ENCODE results near the gene SLCO3A1. TPM values are rescaled to one million over a fixed set of nuclear protein-coding genes. Genes with fewer than 3 reads are reported as not detected.

Gene SLCO3A1
- total RNA-seq, 2 experiments from 2014 or later = 29.5 to 30.4 TPM

DNA sequence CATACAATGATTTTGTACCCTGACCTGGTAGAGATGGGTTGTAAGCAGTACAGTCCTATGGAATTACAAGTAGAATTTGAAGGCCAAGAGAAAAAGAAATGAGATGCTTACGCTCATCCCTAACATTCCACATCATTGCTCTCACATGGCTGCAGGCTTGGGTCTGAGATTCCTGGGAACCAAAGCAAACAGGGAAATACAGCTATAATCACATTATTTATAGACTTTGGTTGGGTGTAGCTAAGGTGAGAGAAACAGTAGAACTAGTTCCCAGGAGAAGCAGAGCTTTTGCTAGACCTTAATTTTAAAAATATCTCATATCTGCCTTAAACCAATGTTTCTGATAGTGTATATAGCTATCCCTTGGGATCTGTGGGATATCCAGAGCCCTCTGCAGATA lies 51.4 kb downstream of the SLCO3A1 start:
- Histone ChIP-seq H3K4me1 (ENCODE audit: insufficient read depth, low read length) (peaks cover 10% of the 10 kb centered on the region), H3K9me3 (ENCODE audit: control insufficient read depth in 1 of 2, insufficient read depth in 1 of 2, low read length in 2 of 2) (peaks cover 0 to 19% of the 10 kb centered on the region in 2 experiments), H3K27ac (ENCODE audit: low read depth in 1 of 2, low read length in 2 of 2) (no peak overlapping the region), H3K36me3 (ENCODE audit: insufficient read depth, low read length) (no peaks in the 10 kb centered on the region), H3K27me3 (ENCODE audit: control insufficient read depth in 1 of 2, insufficient read depth in 2 of 2, low read length in 2 of 2) (no peaks in the 10 kb centered on the region), H3K4me3 (ENCODE audit: low read length) (no peak overlapping the region)
- intact Hi-C loops (cut with DNase I, micrococcal nuclease) = no loop called here
- ATAC-seq (ENCODE audit: poor library complexity) (no peak), DNase-seq (no peak)
- H3K36me3 Mint-ChIP-seq (ENCODE audit: low read depth) = peaks cover 30% of the 10 kb centered on the region
- H3K27me3 Mint-ChIP-seq = no peaks in the 10 kb centered on the region
- ChIA-PET POLR2A (no interaction called here), CTCF (no interaction called here)
- peaks cover 29% of the 10 kb centered on the region for H3K4me1 Mint-ChIP-seq (ENCODE audit: low read depth)
- TF ChIP-seq, protein P1, sequence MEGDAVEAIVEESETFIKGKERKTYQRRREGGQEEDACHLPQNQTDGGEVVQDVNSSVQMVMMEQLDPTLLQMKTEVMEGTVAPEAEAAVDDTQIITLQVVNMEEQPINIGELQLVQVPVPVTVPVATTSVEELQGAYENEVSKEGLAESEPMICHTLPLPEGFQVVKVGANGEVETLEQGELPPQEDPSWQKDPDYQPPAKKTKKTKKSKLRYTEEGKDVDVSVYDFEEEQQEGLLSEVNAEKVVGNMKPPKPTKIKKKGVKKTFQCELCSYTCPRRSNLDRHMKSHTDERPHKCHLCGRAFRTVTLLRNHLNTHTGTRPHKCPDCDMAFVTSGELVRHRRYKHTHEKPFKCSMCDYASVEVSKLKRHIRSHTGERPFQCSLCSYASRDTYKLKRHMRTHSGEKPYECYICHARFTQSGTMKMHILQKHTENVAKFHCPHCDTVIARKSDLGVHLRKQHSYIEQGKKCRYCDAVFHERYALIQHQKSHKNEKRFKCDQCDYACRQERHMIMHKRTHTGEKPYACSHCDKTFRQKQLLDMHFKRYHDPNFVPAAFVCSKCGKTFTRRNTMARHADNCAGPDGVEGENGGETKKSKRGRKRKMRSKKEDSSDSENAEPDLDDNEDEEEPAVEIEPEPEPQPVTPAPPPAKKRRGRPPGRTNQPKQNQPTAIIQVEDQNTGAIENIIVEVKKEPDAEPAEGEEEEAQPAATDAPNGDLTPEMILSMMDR (IDR thresholded peaks at IDR 0.05) = no peak
- no peak overlapping the region for H3K27ac Mint-ChIP-seq
- peaks cover 11% of the 10 kb centered on the region for H3K9me3 Mint-ChIP-seq
- H3K4me3 Mint-ChIP-seq = no peak overlapping the region

DNA sequence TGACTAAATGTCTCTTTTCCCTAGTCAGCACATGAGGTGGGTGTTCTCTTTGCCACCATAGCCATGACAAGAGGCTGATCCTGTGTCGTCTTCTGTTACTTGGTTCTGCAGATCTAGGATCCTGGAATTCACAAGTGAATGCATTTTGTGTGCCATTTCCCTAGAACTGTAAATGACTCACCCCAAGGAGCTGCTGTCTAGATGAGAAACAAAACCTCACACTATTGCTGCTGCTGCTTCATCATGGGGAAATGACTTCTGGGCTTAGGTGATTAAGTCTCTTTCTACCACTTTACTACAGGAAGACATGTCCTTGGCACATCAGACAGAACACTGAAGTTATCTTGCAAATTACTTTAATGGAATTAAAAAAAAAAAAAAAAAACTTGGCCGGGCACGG lies 54.9 kb downstream of the SLCO3A1 start:
- no peaks in the 10 kb centered on the region for H3K36me3 ChIP-seq (ENCODE audit: insufficient read depth, low read length)
- H3K4me1 Mint-ChIP-seq (ENCODE audit: low read depth) = peaks cover 57% of the 10 kb centered on the region
- peak in 2 of 14 experiments; percentile 31 to 34 for DNase-seq
- no peak overlapping the region for H3K4me3 ChIP-seq (ENCODE audit: low read length)
- no peak overlapping the region for H3K27ac Mint-ChIP-seq
- no peak for ATAC-seq (ENCODE audit: poor library complexity)
- ChIA-PET CTCF (no interaction called here), POLR2A (no interaction called here)
- intact Hi-C loops (cut with DNase I, micrococcal nuclease) = no loop called here
- no peak overlapping the region for H3K27ac ChIP-seq (ENCODE audit: low read depth in 1 of 2, low read length in 2 of 2)
- H3K9me3 ChIP-seq (ENCODE audit: control insufficient read depth in 1 of 2, insufficient read depth in 1 of 2, low read length in 2 of 2) = no peaks in the 10 kb centered on the region
- no peaks in the 10 kb centered on the region for H3K9me3 Mint-ChIP-seq
- H3K27me3 ChIP-seq (ENCODE audit: control insufficient read depth in 1 of 2, insufficient read depth in 2 of 2, low read length in 2 of 2) = no peaks in the 10 kb centered on the region
- no peaks in the 10 kb centered on the region for H3K36me3 Mint-ChIP-seq (ENCODE audit: low read depth)
- TF ChIP-seq, protein P1 (IDR thresholded peaks at IDR 0.05) = no peak
- peaks cover 9% of the 10 kb centered on the region for H3K4me1 ChIP-seq (ENCODE audit: insufficient read depth, low read length)
- no peak overlapping the region for H3K4me3 Mint-ChIP-seq
- no peaks in the 10 kb centered on the region for H3K27me3 Mint-ChIP-seq

DNA sequence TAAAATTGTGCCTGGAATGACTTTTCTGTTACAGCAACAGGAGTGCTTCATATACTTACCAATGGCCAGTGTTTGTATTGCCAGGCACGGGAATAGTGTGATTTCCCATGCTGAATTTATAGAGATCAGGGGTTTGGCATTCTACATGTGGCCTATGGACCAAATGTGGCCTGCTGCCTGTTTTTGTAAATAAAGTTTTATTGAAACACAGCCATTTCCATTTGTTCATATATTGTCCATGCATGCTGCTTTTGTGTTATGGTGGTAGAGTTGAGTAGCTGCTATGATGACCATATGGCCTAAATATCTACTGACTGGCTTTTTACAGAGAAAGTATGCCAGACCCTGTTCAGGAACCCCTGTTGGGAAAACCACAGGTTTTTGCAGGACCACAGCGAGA lies 55.6 kb downstream of the SLCO3A1 start:
- POLR2A ChIA-PET = no interaction called here
- DNase-seq = no peak
- CTCF ChIA-PET = no interaction called here
- no peaks in the 10 kb centered on the region for H3K36me3 Mint-ChIP-seq (ENCODE audit: low read depth)
- Histone ChIP-seq H3K36me3 (ENCODE audit: insufficient read depth, low read length) (no peaks in the 10 kb centered on the region), H3K27ac (ENCODE audit: low read depth in 1 of 2, low read length in 2 of 2) (no peak overlapping the region), H3K4me3 (ENCODE audit: low read length) (no peak overlapping the region), H3K27me3 (ENCODE audit: control insufficient read depth in 1 of 2, insufficient read depth in 2 of 2, low read length in 2 of 2) (no peaks in the 10 kb centered on the region), H3K4me1 (ENCODE audit: insufficient read depth, low read length) (peaks cover 2% of the 10 kb centered on the region), H3K9me3 (ENCODE audit: control insufficient read depth in 1 of 2, insufficient read depth in 1 of 2, low read length in 2 of 2) (no peaks in the 10 kb centered on the region)
- ATAC-seq (ENCODE audit: poor library complexity) = no peak
- H3K4me1 Mint-ChIP-seq (ENCODE audit: low read depth) = peaks cover 56% of the 10 kb centered on the region
- TF ChIP-seq, protein P1 (IDR thresholded peaks at IDR 0.05) = no peak
- H3K9me3 Mint-ChIP-seq = no peaks in the 10 kb centered on the region
- no peak overlapping the region for H3K27ac Mint-ChIP-seq
- H3K27me3 Mint-ChIP-seq = no peaks in the 10 kb centered on the region
- H3K4me3 Mint-ChIP-seq = no peak overlapping the region
- intact Hi-C loops (cut with DNase I, micrococcal nuclease) = no loop called here

Data from CD4-positive, alpha-beta T cell (primary cell).